Spleen (tissue), 7 donors: ENCODE measurements around the gene CD55.

Experiments used
- CTCF ChIP-seq, 11 experiments: fragments of 200-600 bp in 7 of 11; fragments of 450-650 bp in 4 of 11; sonication (generic) in 4 of 11; IDR thresholded peaks in 8 of 11; conservative IDR thresholded peaks in 3 of 11; 1 replicate in 7 of 11; 2 replicates in 4 of 11; pipeline versions ENCODE4 v1.4.0 to v1.8.0; 2016 to 2021; ENCODE audit warnings: antibody characterized with exemption in 11 of 11, inconsistent platforms in 4 of 11, mild to moderate bottlenecking in 1 of 11
- POLR2A ChIP-seq, 3 donors: fragments of 450-650 bp; IDR thresholded peaks; one replicate each; pipeline ENCODE4 v1.5.1; 2017; ENCODE audit warnings: antibody characterized with exemption in 3 of 3, mild to moderate bottlenecking in 1 of 3
- POLR2AphosphoS5 ChIP-seq, 3 donors: sonication (generic); formaldehyde crosslinking; IDR thresholded peaks; one replicate each; pipeline ENCODE4 v1.5.1; 2017; ENCODE audit warnings: antibody characterized with exemption in 3 of 3
- donor health status: DM: no; HTN: no; CAD: no; lungs with moderate emphysema.
- donor health status: DM: no; HTN: no; CAD: no.
- donor health status: DM: no; HTN: no; CAD: no.

GRCh38 chr1:207355060-207355459 is 33.6 kb downstream of the CD55 start:
- no peak for TF ChIP-seq CTCF (IDR thresholded peaks at IDR 0.05 in 8 of 11, conservative IDR thresholded peaks at IDR 0.05 in 3 of 11)
- TF ChIP-seq POLR2AphosphoS5 (IDR thresholded peaks at IDR 0.05): no peak
- no peak for TF ChIP-seq POLR2A (IDR thresholded peaks at IDR 0.05)
